ENCODE results near the gene SIKE1.

Gene SIKE1

DNA sequence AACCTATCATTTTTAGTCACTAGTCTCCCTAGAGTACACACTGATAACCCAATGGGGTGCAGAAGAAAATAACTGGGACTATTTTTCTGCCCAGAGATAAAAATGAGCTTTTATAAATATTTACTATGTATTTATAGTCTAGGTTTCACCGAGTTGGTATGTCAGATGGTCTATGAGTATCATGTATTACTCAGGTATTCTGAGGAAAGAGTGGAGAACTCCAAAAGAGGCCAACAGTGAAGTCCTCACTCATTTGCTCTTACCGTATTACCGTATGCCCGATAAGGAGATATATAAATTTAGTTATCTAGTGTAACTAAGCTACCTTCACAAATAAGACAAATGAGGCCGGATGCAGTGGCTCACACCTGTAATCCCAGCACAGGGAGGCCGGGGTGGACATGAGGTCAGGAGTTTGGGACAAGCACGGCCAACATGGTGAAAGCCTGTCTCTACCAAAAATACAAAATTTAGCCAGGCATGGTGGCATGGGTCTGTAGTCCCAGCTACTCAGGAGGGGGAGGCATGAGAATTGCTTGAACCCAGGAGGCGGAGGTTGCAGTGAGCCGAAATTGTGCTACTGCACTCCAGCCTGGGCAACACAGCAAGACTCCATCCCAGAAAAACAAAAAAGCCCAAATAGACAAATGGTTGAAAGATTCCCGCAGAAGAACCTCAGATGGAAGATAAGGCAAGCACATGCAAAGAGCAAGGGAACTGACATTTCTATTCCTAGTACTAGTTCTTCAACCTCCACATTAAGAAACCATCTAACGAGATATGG, 38.3 kb downstream of the SIKE1 start:
- DNase-seq (ENCODE audit: low spot score), result no peak
- in situ Hi-C loops (cut with MboI; ENCODE audit: low pct_unique_long_range_greater_than_20kb, low sequenced_read_pairs, unreplicated experiment), result no loop called here
- TF ChIP-seq, protein P1, sequence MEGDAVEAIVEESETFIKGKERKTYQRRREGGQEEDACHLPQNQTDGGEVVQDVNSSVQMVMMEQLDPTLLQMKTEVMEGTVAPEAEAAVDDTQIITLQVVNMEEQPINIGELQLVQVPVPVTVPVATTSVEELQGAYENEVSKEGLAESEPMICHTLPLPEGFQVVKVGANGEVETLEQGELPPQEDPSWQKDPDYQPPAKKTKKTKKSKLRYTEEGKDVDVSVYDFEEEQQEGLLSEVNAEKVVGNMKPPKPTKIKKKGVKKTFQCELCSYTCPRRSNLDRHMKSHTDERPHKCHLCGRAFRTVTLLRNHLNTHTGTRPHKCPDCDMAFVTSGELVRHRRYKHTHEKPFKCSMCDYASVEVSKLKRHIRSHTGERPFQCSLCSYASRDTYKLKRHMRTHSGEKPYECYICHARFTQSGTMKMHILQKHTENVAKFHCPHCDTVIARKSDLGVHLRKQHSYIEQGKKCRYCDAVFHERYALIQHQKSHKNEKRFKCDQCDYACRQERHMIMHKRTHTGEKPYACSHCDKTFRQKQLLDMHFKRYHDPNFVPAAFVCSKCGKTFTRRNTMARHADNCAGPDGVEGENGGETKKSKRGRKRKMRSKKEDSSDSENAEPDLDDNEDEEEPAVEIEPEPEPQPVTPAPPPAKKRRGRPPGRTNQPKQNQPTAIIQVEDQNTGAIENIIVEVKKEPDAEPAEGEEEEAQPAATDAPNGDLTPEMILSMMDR (IDR thresholded peaks at IDR 0.05; ENCODE audit: extremely low read depth, insufficient read depth, missing control alignments), result no peak

DNA sequence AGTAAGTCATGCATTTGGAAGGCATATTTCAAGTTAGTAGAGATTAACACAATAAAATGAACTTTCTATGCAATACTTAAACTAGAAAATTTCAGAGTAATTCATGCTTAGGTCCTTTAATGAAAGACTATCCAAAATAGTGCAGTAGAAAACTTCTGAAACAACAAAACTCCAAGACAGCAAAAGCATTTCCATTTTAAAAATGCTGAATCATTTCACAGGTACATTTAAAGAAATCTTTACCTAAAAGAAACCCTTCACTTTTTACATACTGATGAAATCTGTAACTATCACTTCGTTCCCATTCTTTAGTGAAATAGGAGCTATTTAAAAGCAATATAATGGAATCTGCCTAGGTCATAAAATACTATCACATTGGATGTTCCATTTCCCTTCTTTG, 40.2 kb downstream of the SIKE1 start:
- TF ChIP-seq, protein P1 (IDR thresholded peaks at IDR 0.05; ENCODE audit: extremely low read depth, insufficient read depth, missing control alignments), result no peak
- in situ Hi-C loops (cut with MboI; ENCODE audit: low pct_unique_long_range_greater_than_20kb, low sequenced_read_pairs, unreplicated experiment), result no loop called here
- DNase-seq (ENCODE audit: low spot score), result no peak

DNA sequence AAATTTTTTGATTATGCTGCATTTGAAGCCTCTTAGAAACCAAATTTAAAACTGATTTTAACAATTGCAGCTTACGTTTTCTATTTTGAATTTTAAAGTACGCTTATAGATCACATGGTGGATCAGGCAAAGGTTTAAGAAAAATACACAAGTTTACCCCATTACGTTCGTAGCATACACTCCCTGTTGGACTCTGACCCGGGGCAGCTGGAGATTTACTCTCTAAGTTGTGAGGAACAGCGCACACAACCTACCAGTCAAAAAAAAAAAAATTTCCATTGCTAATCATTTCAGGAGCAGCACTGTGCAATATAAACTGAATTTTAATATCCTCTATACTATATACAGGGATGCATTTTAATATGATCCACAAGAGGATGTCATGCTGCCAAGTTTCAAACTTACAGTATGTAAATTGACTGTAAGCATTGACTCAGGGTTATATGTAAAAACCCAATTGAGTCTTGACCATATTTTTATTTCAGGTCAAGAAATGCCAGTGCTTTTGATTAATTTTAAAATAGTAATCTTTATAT, 43.1 kb downstream of the SIKE1 start:
- no peak for DNase-seq (ENCODE audit: low spot score)
- TF ChIP-seq, protein P1 (IDR thresholded peaks at IDR 0.05; ENCODE audit: extremely low read depth, insufficient read depth, missing control alignments), result no peak
- in situ Hi-C loops (cut with MboI; ENCODE audit: low pct_unique_long_range_greater_than_20kb, low sequenced_read_pairs, unreplicated experiment), result no loop called here

DNA sequence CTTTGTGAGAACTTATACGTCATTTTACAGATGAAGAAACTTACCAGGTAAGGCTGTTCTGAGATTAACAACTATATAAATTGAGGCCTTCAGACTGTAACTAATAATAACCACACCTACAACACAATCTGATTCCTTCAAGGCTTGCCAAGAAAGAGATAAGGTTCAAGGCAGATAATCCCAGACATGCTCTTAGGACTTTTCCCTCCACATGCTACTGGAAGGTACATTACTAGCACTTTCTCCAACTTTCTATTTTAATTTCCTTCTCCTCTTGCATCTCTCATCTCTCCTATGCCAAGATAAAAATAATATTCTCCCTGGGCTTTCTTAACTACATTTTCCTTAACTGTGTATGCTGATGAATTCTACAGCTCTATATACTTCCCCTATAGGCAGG, 45.0 kb downstream of the SIKE1 start:
- no peak for DNase-seq (ENCODE audit: low spot score)
- TF ChIP-seq, protein P1 (IDR thresholded peaks at IDR 0.05; ENCODE audit: extremely low read depth, insufficient read depth, missing control alignments), result no peak
- in situ Hi-C loops (cut with MboI; ENCODE audit: low pct_unique_long_range_greater_than_20kb, low sequenced_read_pairs, unreplicated experiment), result no loop called here

DNA sequence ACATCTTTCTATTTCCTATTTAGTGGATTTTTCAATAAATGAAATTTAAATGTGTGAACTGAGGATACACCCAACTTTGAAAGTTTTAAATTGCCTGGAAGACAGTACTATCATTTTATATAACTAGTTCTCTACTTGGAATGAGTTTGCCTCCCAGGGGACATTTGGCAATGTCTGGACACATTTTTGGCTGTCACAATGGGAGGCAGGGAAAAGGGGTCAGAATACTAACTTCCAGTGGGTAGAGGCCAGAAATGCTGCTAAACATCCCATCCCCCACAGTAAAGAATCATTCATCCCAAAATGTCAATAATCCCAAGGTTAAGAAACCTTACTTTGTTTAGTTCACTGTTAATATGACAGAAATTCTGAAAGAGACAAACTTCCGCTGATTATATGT, 50.7 kb downstream of the SIKE1 start:
- DNase-seq (ENCODE audit: low spot score), result no peak
- in situ Hi-C loops (cut with MboI; ENCODE audit: low pct_unique_long_range_greater_than_20kb, low sequenced_read_pairs, unreplicated experiment), result no loop called here

DNA sequence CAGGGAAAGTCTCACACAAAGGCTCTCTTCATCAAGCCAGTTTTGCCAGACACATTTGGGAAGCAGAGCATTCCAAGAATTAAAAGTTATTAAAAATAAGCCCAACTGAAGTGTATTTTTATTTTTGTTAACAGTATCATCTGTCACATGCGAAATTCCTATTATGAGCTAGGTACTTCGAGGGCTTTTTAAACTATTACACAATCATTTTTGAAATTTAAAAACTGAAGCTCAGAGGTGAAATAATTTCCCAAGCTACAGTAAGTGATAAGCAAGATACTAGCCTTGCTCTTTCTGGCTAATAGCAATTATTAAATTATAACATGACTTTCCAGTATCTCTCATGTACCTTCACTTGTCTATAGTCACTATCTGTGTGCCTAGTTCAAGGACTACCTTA, 51.9 kb downstream of the SIKE1 start:
- TF ChIP-seq, protein P1 (IDR thresholded peaks at IDR 0.05; ENCODE audit: extremely low read depth, insufficient read depth, missing control alignments), result no peak
- DNase-seq (ENCODE audit: low spot score), result no peak
- in situ Hi-C loops (cut with MboI; ENCODE audit: low pct_unique_long_range_greater_than_20kb, low sequenced_read_pairs, unreplicated experiment), result no loop called here

More for the DNA sequence above, 50.7 kb downstream of the SIKE1 start:
- TF ChIP-seq, protein P1 (IDR thresholded peaks at IDR 0.05; ENCODE audit: extremely low read depth, insufficient read depth, missing control alignments), result no peak
